ENCODE measurements around the gene LLGL2.

The LLGL2 gene

DNA sequence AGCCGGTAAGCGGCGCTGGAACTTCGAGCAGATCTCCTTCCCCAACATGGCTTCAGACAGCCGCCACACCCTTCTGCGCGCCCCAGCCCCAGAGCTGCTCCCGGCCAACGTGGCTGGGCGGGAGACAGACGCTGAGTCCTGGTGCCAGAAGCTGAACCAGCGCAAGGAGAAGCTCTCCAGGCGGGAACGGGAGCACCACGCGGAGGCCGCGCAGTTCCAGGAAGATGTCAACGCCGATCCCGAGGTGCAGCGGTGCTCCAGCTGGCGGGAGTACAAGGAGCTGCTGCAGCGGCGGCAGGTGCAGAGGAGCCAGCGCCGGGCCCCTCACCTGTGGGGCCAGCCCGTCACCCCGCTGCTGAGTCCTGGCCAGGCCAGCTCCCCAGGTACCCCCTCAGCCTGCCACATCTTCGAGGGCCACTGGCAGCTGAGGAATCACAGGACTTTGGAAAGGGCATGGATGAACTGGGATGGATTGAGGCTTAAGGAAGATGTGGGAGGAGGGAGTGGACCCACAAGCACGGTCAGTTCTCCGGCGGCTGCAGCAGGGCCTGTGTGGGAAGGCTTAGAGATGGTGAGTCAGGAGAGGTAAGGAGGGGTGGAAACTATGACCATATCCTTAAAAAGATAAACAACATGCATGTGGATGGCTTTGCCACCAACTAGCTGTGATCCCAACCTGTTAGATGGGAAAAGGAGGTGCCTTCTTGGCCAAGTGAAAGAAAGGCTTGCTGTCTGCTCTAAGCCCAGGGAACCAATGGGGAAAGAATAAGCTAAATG lies 3.4 kb upstream of the LLGL2 start:
- no peak for DNase-seq (ENCODE audit: low spot score)

DNA sequence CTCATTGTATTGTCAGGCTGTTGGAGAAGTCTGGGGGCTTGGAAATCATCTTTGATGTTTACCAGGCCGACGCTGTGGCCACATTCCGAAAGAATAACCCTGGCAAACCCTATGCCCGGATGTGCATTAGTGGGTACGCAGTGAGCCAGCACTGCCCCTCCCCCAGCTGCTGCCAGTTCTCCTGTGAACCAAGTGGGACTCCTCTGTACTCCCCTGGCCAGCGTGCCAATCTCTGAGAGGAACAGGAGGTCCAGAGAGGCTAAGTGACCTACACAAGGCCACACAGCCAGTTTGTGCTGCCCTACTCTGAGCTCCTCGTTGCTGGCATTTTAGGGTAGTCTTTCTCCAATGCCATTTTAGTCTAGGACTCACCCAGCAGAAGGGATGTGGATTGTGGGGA lies 1.9 kb upstream of the LLGL2 start:
- DNase-seq (ENCODE audit: low spot score) = no peak

DNA sequence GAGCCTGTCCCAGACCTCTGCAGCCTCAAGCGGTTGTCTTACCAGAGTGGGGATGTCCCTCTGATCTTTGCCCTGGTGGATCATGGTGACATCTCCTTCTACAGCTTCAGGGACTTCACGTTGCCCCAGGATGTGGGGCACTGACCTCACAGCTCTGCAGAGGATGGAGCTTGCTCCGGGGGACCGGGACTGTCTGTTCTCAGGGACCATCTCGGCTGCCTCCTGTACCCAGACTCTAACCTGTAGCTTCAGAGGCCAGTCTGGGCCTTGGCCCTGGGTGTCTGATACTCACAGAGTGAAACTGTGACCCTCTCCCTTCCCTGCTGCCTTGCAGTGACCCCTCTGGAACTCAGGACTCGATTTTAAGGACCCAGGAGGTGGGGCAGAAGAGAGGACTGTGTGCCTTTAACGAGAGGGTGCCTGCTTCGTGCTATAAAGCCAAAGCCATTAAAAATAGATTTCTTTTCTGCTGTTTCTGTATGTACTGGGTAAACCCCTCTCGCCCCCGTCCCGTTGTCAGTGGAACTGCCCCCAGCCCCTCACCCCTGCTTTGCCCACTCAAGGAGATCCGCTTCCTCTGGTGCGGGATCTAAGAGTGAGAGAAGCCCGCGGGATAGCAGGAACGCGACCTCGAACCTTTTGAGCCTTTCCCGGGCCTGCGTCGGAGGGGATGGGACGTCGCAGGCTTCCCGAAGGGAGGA lies 1.1 kb upstream of the LLGL2 start:
- no peak for DNase-seq (ENCODE audit: low spot score)

DNA sequence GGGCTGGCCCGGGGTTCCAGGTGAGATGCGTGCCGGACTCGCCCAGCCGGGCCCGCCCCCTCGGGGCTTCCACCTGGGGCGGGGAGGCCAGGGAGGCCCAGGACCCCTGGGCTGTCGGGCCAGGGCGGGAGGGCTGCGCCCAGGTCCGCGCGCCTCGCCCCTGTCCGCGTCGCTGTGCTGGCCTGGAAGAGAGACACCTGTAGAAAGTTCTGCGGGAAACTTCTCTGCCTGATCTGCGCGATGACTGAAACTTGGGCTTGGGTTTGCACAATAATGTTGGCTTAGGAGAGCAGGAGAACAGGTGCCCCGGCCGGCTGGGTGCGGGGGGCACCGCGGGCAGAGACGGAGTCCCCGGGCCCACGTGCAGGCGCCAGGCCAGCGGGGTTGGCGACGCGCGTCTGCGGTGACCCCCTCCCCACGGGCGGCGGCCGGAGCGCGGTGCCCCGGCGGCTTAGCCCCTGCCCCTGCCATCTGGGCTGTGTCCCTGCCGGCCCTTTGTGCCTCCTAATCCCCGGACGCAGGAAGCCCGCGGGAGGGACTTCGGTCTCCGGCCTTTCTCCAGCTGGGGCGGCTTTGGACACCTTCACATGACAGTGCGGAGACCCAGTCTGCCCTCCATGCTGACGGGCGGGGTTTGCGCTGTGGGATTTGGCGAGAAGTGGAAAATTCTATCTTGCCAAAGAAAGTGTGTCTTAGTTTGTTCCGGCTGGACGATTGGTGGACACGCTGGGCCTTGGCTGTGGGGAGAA lies 483 bp downstream of the LLGL2 start:
- no peak for DNase-seq (ENCODE audit: low spot score)

DNA sequence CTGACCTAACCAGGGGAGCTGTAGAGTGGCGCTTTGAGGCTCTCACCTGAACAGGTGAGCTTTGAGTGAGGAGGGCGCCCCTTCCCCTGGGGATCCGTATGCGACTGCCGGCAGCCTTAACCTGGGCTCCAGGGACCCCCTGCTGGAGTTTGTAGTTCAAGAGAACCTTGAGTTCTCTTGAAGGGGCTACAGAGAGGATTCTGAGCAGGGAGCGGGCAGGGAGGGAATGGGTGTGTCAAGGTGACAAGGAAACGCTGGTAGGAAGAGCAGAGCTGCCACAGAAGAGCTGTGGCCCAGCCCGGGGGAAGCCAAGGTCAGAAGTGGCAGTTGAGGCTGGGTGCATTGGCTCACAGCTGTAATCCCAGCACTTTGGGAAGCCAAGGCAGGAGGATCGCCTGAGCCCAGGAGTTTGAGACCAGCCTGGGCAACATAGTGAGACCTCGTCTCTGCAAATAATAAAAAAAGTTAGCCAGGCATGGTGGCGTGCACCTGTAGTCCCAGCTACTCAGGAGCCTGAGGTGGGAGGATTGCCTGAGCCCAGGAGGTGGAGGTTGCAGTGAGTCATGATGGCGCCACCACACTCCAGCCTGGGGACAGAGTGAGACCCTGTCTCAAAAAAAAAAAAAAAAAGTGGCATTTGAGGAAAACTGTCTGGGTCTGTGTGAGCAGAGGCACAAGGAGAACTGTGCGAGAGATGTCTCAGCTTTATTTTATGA lies 1.2 kb downstream of the LLGL2 start:
- no peak for DNase-seq (ENCODE audit: low spot score)

DNA sequence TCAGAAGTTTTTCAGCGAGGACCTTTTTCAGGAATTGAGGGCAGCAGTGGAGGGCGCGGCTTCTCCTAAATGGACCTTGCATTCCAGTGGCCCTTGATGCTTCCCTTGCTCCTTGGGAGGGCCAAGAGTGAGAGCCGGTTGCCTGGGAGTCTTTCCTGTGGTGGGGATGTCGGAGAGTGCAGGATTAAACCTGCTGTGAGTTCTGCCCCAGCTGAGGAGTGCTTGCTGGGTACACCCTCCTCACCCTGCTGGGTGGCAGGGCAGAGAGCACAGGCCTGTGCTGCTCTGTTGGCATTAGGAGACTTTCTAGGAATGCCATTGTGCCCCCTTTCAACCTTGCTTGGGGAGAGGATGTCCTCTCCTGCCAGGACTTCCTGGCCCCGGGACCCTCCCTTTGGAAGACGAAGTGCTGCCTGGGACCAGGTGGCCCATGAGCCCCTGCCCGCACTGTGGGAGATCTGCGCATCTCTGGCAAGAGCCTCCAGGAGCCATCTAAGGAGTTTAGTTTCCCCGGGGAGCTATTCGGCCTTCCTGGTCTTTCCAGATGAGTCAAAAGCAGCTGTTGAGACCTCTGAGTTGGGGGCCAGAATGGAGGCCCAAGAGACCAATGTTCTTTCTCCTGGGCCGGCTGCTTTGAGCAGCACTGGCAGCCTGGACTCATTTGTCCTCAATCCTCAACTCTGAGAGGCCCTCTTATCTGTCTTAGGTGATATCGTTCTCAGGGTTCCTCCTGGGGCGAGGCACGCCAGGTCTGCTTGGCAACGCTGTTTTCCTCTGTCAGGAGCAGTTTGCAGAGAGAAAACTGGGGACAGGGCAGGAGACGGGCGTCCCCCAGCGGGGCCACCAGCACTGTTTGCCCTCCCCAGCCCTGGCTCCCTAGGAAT lies 5.6 kb downstream of the LLGL2 start:
- no peak for DNase-seq (ENCODE audit: low spot score)

DNA sequence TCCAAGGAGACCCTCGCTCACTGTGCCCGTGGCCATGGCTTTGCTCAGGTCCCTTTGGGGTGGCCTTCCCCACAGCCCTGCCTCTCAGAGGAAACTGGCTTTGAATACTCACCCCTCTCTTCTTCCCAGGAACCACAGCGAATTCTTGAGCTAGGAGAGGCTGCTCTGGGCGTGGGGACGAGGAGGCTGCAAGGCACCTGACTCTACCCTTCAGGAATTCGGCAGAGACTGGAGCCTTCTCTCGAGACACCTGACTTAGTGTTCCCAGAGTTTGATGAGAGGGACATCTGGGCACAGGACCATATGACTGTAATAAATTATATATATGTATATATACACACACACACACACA lies 6.2 kb downstream of the LLGL2 start:
- DNase-seq (ENCODE audit: low spot score) = no peak

DNA sequence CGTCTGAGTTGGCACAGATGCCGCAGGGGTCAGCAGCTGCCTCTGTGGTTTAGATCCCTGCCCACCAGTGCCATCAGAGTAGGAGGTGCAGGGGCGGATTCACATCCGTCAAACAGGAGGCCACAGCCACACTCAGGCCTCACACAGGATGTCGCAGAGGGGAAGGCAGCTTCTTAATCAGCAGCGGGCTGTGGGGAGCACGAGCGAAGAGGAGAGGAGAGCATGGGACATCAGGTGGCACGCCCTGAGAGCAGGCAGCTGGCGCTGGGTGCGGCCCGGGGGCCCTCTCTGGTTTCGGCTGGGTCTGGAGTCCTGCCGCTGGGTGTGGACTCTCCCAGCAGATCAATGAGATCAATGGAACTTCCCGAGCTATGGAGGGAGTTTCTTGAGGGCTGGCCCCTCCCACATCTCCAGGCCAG lies 9.6 kb downstream of the LLGL2 start:
- DNase-seq (ENCODE audit: low spot score) = peak; percentile 83

DNA sequence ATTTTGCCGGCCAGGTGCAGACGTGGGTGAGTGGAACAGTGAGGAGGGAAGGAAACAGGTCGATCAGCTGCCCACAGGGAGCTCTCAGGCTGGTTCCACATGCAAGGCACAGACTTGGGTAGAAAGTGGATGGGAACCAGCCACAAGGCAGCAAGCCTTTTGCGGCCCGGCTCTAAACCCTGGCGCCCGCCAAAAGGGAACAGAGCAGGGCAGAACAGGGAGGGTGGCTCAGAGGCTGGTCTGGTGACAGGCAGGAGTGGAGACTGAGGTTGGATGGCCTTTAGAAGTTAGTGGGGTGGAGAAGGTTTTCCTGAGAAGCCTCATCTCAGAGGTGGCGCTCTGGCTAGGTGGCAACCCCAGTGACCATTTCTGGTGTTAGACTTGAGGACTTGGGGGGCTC lies 10.4 kb downstream of the LLGL2 start:
- no peak for DNase-seq (ENCODE audit: low spot score)

DNA sequence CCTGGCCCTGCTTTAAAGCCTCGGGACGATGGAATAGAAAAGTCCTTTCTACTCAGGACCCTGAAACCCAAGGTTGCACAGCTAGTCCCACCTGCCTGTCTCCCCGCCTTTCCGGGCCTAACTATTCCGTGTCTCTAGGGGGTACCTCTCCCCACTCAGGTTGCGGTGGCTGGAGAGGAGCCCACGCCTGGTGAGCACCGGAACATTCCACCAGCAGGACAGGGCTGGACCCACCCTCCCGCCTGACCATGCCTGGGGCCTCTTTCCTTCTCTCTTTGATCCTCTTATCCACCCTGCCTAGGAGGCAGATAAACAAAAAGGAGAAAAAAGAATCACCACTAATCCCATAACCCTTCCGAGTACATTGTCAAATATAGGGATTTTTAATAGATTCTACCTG lies 10.9 kb downstream of the LLGL2 start:
- DNase-seq (ENCODE audit: low spot score) = no peak

DNA sequence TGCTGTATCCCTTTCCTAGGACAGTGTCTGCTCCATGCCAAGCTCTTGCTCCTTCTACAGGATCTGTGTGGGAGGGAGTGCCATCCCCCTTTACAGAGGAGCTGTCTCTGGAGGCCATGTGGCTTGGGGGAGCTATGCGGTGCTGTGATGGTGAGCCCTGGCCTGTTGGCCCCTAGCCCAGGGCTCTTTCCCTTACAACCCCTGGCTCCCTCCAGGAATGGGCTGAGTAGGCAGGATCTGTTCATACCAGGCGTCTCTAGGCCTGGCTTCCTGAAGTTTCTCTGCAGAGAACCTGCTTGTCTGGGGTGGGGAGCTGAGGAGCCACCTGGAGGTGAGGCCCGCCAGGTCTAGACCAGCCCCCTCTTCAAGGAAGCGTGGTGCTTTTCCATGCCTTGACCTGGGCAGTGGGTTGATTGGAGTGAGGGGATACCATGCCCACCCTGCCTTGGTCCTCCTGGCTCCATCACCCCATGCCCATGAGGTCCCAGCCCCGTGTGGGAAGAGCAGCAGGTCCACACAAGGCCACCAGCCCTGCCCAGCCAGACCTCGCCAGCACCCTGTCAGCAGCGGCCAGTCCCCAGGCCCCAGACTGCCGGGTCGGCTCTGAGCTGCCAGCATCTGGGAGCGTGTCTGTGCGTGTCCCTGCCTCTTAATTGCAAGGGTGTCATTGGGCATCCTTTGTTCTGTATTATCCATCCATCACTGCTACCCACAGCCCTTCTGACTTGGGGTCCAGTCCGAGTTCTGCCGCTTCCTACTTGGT lies 14.7 kb downstream of the LLGL2 start:
- no peak for DNase-seq (ENCODE audit: low spot score)

DNA sequence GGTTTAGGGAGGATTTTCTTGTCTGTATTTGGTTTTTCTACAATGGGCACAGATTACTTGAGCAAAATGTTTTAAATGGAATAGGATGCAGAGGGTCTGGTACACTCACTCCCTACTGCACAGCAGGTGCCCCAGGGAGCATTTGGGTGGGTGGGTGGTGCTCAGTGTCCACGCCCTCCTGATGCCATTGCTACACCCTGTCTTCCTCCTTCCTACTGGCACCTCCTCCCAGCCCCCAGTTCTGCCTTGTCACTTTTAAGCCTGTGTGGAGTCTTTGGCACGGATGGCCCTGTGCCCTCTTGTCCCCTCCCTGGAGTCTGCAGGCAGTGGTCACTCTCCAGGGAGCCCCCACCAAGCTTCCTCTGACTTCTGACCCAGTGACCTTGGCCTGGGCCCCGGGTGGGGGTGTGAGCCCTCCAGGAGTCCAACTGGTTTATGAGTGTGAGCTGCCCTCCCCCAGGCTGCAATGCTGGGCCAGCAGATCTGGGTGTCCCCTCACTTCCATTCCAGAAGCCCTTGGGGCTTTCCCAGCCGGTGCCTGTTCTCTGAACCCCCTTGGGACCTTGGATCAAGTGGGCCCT lies 15.5 kb downstream of the LLGL2 start:
- no peak for DNase-seq (ENCODE audit: low spot score)

DNA sequence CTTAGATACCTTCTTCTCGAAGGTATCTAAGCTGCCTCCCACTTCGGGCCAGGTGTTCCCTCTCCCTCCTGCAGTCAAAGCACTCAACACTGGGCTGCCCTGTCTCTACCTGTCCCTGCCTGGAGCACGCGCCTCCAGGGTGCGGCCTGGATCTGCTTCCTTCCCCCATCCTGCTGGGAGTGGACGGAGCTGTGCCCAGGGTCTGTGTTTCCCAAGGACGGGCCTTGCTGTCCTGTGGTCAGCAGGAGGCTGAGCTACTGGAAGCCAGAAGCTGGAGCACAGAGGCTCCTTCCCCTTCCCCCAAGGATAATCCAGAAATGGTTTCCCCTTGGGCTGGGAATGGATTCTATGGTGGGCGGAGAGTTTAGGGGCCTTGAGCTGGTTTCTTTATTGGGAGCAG lies 16.7 kb downstream of the LLGL2 start:
- no peak for DNase-seq (ENCODE audit: low spot score)

DNA sequence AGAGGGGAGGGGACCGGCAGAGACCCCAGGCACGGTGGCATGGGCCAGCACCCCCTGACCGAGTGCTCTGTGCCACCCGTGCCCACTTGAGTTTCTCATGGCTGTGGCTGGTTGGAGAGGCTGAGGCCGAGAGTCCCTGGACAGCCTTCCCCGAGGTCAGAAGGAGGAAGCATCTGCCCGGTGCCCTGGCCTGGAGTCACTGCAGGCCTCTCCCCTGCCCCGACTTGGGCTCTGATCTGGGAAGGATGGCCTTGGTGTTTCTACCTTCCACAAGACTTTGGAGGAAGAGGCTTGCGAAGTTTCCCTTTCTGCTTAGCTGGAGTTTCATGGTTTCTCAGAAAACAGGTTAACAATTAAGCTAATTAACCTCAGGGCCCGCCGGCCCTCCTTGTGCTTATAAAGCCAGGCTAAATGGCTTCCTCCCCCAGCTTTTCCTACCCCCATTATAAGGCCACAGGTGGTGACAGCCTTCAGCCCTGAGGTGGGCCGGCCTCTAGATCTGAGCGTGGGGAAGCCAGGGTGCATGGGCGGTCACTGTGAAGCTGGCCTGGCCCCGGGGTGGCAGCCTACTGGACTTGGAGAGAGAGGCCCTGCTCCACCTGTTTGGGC lies 17.3 kb downstream of the LLGL2 start:
- no peak for DNase-seq (ENCODE audit: low spot score)

DNA sequence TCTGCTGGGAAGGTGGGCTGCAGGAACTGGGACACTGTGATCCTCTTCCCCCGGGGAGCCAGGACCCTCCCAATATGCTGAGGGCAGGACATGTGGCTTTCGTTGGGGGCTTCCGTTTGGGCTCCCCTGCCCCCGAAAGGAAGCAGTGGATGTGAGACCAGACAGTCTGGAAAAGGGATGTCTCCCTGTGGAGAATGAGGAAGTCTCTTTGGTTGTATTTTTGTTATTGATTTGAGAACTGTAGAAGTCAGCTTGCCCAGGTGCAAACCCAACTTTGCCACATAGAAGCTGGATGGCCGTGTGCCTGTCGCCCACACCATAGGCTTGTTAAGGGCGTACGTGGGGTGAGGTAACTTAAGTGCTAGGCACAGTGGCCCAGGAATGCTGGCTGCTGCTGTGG lies 18.8 kb downstream of the LLGL2 start:
- DNase-seq (ENCODE audit: low spot score) = no peak

DNA sequence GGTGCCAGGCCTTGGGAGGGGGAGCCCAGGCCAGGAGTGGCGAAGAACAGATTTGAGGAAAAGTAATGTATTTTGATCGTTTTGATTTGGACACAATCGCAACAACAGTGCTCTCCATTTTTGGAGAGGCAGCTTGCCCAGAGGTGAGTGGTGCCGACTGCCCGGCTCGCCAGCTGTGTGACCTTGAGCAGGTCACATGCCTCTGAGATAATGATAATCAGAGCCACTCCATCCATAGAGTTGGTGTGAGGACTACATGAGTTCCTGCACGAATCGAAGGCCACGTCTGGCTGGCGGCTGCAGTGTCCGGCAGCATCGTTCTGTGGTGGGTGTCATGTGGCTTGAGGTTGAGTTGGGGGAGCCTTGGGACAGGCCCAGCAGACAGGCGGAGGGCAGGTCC lies 20.7 kb downstream of the LLGL2 start:
- no peak for DNase-seq (ENCODE audit: low spot score)

DNA sequence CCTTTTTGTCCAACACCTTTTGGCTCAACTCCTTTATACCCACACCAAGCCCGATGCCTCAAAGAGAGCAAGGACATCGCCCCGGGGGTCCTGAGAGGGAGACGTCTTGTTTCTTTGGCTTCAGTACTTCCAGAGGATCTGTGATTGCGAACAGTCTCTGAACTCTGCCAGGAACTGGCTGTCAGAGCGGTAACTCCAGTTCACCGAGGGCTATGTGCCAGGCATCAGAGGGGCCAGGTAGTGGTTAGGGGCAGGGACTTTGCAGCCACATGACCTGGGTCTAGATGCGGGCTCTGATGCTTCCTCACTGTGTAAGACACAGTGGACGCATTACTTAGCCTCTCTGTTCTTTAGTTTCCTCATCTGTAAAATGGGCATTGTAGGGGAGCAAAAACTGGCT lies 21.6 kb downstream of the LLGL2 start:
- DNase-seq (ENCODE audit: low spot score) = no peak

DNA sequence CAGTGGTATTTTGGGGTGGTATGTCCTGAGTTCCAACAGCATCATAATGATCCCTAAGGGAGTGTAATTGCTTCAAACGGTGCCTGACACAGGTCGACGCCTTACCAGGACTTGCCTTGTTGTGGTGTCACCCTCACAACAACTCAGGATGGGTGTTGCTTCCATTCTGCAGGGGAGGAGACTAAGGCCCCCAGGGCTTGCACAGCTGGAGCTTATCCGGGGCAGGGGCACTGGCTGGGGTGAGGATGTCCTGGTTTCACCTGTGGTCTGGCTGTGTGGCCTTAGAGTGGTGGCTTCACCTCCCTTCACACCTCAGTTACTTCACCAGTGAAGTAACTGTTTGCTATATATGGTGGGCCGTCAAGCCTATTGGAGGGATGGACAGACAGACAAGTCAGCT lies 23.3 kb downstream of the LLGL2 start:
- DNase-seq (ENCODE audit: low spot score) = no peak

DNA sequence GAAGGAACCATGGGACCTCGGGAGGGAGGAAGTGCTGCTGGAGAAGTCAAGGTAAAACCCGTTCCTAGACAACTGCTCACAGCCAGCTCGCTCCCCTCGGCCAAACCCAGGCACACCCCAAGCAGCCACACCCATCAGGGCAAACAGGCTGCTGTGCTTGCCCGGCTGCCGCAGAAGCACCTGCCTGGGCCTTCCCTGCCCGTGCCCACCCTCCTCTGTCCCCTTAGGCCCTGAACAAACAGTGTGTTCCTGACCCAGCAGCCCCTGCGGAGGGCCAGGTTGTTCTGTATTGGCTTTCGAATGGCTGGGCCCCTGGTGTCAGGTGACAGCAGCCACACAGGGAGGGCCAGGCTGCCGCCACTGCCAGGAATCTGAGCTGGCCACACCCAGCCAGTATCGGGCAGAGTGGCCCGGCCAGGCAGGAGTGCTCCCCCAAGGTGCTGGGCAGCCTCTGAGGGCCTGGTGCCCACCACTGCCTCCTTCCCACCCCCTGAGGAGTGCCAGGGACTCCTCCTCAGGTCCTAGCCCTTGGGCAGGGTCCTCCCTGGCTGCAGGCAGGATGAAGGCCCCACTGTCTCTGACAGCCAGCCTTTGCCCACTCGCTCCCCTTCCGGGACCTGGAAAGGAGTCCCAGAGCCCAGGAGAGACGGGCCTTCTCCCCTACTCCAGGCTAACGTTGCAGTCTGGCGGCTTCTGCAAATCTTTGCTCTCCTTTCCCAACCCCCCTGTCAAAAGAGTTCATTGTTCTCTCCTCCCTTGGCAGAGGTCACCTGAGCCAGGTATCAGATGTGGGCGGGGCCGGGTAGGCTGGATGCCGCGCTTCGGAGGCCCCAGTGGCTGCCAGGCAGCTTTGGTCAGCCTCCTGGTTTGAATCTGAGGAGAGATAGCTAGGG lies 24.0 kb downstream of the LLGL2 start:
- no peak for DNase-seq (ENCODE audit: low spot score)

All from activated CD4-positive, alpha-beta T cell treated with anti-CD3 and anti-CD28 coated beads, Interleukin-2, Interleukin-4, amounts not matched to agents 100 ng/mL and 50 ng/mL, durations not matched to agents 16 hours and 8 hours (primary cell).